ENCODE results near the gene CIB2.
A peak's percentile ranks its signal among the peaks of the same experiment; 100 is the strongest.
"Not testable (repeated sequence)": the region's sequence is repeated elsewhere in the genome, so short reads cannot be mapped to it uniquely, and the experiment has no call there.

Gene CIB2

DNA sequence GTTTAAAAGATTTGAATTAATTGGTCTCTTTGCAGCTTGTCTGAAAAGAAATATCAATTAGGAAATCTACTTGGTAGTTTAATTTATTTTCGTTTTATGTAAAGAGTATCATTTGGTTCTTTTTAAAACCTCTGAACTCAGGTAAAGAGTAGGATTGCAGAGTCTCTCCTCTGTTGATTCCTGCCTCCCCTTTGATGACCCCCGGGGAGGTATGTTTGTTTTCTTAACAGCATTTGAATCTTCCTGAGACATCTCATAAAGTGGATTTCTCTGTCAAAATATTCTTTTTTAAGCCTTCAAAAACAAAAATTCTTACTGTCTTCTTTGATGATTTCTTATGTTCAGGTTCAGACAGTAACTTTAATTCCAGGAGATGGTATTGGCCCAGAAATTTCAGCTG lies 26.0 kb upstream of the CIB2 start:
- Mint-ChIP-seq H3K36me3 (peaks cover 26% of the 10 kb centered on the region), H3K4me1 (peaks cover 11% of the 10 kb centered on the region), H3K27me3 (no peaks in the 10 kb centered on the region), H3K4me3 (no peak overlapping the region), H3K27ac (no peak overlapping the region), H3K9me3 (no peaks in the 10 kb centered on the region)
- ATAC-seq, result no peak

DNA sequence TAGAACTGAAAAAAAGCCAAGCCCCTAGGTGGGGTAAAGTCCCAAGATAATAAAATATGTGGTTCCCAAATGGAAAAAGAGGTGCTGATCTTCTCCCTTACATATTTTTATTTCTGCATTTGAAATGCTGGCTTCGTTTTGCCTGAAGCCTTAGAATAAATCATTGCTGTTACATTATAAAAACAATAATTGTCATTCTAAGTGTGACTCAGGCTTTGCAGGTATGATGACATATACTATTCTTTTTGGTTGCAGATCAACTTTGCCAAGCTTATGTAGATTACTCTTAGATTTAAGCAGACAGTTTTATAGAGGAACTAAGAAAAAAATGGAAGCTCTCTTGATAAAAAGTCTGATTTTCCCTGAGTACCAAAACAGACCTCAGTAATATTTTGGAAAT lies 25.4 kb upstream of the CIB2 start:
- H3K27me3 Mint-ChIP-seq, result no peaks in the 10 kb centered on the region
- ATAC-seq, result no peak
- peaks cover 20% of the 10 kb centered on the region for H3K36me3 Mint-ChIP-seq
- no peak overlapping the region for H3K4me3 Mint-ChIP-seq
- no peak overlapping the region for H3K27ac Mint-ChIP-seq
- no peaks in the 10 kb centered on the region for H3K9me3 Mint-ChIP-seq
- H3K4me1 Mint-ChIP-seq, result peaks cover 11% of the 10 kb centered on the region

- Mint-ChIP-seq H3K27ac (no peak overlapping the region), H3K27me3 (no peaks in the 10 kb centered on the region), H3K36me3 (peaks cover 20% of the 10 kb centered on the region), H3K4me3 (no peak overlapping the region), H3K4me1 (peaks cover 22% of the 10 kb centered on the region), H3K9me3 (no peaks in the 10 kb centered on the region)
- no peak for ATAC-seq
Measured at GRCh38 chr15:78155355-78155939, 24.2 kb upstream of the CIB2 start.

DNA sequence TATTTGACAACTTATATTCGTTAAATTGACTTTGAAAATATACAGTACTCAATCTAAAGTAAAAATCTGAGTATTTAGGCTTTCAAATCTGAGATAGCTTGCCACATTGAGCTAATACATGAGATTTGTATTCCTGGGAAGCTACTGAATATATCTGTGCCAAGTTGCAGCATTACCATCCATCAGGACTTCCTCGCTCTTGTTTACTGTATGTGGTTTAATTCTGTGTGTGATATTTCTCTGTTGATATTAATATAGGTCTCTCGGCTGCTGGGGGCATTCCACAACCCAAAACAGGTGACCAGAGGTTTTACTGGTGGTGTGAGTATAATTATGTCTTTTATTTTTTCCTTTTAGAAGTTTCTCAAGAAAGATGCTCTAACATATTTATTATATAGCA lies 23.7 kb upstream of the CIB2 start:
- H3K27ac Mint-ChIP-seq, result no peak overlapping the region
- peaks cover 20% of the 10 kb centered on the region for H3K36me3 Mint-ChIP-seq
- ATAC-seq, result no peak
- H3K4me1 Mint-ChIP-seq, result peaks cover 27% of the 10 kb centered on the region
- H3K27me3 Mint-ChIP-seq, result no peaks in the 10 kb centered on the region
- H3K4me3 Mint-ChIP-seq, result no peak overlapping the region
- no peaks in the 10 kb centered on the region for H3K9me3 Mint-ChIP-seq

DNA sequence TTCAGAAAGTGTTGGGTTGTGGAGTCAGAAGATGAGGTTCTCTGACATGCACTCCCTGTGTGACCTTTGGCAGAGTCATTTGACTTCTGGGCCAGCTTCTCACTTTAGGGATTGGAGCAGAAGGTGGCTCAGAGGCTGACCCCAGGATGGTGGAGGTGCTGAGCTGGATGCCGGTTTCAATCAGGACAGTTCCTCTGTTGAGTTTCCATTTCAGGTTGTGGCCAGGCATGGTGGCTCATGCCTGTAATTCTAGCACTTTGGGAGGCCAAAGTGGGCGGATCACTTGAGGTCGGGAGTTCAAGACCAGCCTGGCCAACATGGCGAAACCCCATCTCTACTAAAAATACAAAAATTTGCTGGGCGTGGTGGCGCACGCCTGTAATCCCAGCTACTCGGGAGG lies 19.8 kb upstream of the CIB2 start:
- H3K9me3 Mint-ChIP-seq, H3K36me3 Mint-ChIP-seq, ATAC-seq, H3K27me3 Mint-ChIP-seq: not testable (repeated sequence)
- H3K4me1 Mint-ChIP-seq, result peaks cover 38% of the 10 kb centered on the region
- H3K4me3 Mint-ChIP-seq, result peak overlapping the region; percentile 21
- peak overlapping the region; percentile 93 for H3K27ac Mint-ChIP-seq

- Mint-ChIP-seq H3K27ac (peak overlapping the region; percentile 93), H3K4me1 (peaks cover 38% of the 10 kb centered on the region), H3K4me3 (peak overlapping the region; percentile 90), H3K27me3 (no peaks in the 10 kb centered on the region), H3K36me3 (peaks cover 9% of the 10 kb centered on the region), H3K9me3 (no peaks in the 10 kb centered on the region)
- ATAC-seq, result no peak
Measured at GRCh38 chr15:78149805-78150751, 18.8 kb upstream of the CIB2 start.

DNA sequence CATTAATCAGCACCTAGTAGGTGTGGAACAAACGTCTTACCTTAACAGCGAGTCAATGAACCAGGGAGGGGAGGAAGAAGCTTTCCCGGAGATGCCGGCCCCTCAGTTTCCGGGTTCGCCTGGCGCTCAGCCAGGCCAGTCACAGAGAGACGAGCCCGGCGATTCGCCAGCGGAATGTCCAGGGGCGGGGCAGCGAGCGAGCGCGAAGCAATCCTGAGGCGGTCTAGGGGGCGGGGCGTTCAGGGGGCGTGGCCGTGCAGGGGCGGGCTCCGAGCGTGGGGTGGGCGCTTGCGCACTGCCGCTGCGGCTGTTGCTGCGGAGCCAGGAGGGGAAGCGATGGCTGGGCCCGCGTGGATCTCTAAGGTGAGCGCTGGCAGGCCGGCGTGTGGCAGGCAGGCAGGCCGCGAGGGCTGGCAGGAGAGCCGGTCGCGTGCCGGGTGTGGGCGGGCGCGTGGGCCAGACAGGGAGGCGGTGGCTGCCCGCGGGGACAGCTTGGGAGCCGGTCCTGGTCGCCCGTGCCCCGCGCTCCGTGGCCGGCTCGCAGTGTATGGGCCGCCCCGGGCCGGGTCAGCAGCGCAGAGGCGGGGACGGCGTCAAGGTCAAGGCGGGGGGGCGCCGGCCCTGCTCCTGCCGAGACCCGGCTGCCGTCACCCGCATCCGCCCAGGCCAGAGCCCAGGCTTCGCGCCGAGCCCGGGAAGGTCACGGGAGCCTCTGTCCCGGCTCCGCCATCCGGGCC lies 18.0 kb upstream of the CIB2 start, which contains the start of gene IDH3A:
IDH3A (plus strand) TSS at position 295 of the 737 bp plus-strand sequence; CDS start at position 337, 42 bp downstream.
- no peaks in the 10 kb centered on the region for H3K9me3 Mint-ChIP-seq
- peaks cover 38% of the 10 kb centered on the region for H3K4me1 Mint-ChIP-seq
- peak within 1 kb of the TSS; percentile 93 for H3K27ac Mint-ChIP-seq
- H3K4me3 Mint-ChIP-seq, result peak within 1 kb of the TSS; percentile 90
- peak; percentile 97 for ATAC-seq
- H3K36me3 Mint-ChIP-seq, result peaks cover 9% of the 10 kb centered on the region
- H3K27me3 Mint-ChIP-seq, result no peaks in the 10 kb centered on the region

- Mint-ChIP-seq H3K9me3 (no peaks in the 10 kb centered on the region), H3K36me3 (peaks cover 9% of the 10 kb centered on the region), H3K4me1 (peaks cover 38% of the 10 kb centered on the region), H3K4me3 (peak overlapping the region; percentile 90), H3K27me3 (no peaks in the 10 kb centered on the region), H3K27ac (peak overlapping the region; percentile 93)
- peak; percentile 5 for ATAC-seq
Measured at GRCh38 chr15:78148392-78149067, 17.3 kb upstream of the CIB2 start.

GRCh38 chr15:78147566-78147965 lies 16.3 kb upstream of the CIB2 start:
- Mint-ChIP-seq H3K4me1 (peaks cover 31% of the 10 kb centered on the region), H3K27me3 (no peaks in the 10 kb centered on the region), H3K27ac (no peak overlapping the region), H3K36me3 (peaks cover 4% of the 10 kb centered on the region), H3K9me3 (no peaks in the 10 kb centered on the region), H3K4me3 (peak overlapping the region; percentile 41)
- ATAC-seq, result no peak

DNA sequence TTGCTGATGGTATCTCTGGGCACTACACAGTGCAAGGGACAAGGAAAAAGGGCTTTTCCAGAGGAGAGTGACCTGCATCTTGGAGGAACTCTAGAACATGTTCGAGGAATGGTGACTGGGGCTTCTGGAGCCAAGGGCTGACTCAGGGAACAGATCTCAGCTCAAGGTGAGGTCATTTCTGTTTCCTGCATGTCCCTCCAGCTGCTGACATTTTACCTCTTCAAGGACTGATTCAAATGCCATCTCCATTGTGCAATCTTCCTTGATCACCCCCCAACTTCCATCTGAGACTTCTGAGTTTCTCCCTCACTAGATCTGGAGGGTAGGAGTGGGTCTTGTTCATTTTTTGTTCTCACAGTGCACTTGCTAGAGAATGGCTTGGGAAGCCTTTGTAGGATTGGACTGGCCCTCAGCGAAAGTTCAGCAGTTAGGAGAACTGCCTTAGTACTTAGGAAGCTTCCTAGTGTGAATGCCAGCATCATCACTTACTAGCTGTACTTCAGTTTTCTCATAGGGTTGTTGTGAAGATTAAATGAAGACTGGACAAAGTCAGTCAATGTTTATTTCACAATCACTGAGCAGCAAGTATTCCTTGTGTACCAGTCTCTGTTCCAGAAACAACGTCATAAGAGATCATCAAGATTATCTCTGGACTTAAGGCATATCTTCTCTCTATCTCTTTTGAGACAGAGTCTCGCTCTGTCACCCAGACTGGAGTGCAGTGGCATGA lies 15.3 kb upstream of the CIB2 start:
- ATAC-seq, result no peak
- peaks cover 28% of the 10 kb centered on the region for H3K4me1 Mint-ChIP-seq
- peaks cover 4% of the 10 kb centered on the region for H3K36me3 Mint-ChIP-seq
- H3K4me3 Mint-ChIP-seq, result no peak overlapping the region
- H3K9me3 Mint-ChIP-seq, result no peaks in the 10 kb centered on the region
- no peak overlapping the region for H3K27ac Mint-ChIP-seq
- H3K27me3 Mint-ChIP-seq, result no peaks in the 10 kb centered on the region

DNA sequence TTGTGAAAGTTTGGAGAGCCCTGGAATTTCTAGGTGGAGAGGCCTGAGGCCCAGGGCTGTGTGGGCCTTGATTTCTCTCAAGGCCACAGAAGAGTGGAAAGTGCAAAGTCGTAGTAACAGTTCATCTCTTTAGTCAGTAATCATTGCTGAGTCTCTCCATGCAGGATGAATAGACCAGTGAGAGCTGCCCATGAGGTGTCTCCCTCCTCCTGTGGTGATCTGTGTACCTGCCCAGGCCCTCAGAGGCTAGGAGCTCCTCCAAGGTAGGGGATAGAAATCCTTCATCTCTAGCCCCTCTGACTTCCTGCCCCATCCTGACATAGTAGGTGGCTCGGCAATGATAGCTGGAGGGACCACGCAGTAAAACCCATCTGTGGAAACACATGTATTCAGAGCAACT lies 11.1 kb upstream of the CIB2 start:
- H3K27me3 Mint-ChIP-seq, result no peaks in the 10 kb centered on the region
- peaks cover 3% of the 10 kb centered on the region for H3K4me1 Mint-ChIP-seq
- H3K27ac Mint-ChIP-seq, result no peak overlapping the region
- H3K36me3 Mint-ChIP-seq, result no peaks in the 10 kb centered on the region
- ATAC-seq, result no peak
- H3K4me3 Mint-ChIP-seq, result no peak overlapping the region
- no peaks in the 10 kb centered on the region for H3K9me3 Mint-ChIP-seq

- no peak overlapping the region for H3K4me3 Mint-ChIP-seq
- no peaks in the 10 kb centered on the region for H3K27me3 Mint-ChIP-seq
- no peaks in the 10 kb centered on the region for H3K9me3 Mint-ChIP-seq
- H3K4me1 Mint-ChIP-seq, result no peaks in the 10 kb centered on the region
- peak overlapping the region; percentile 21 for H3K27ac Mint-ChIP-seq
- H3K36me3 Mint-ChIP-seq, result no peaks in the 10 kb centered on the region
- ATAC-seq, result no peak
Measured at GRCh38 chr15:78140292-78140691, 9.0 kb upstream of the CIB2 start.

- Mint-ChIP-seq H3K36me3 (no peaks in the 10 kb centered on the region), H3K9me3 (no peaks in the 10 kb centered on the region), H3K27me3 (no peaks in the 10 kb centered on the region), H3K4me1 (no peaks in the 10 kb centered on the region), H3K4me3 (no peak overlapping the region), H3K27ac (no peak overlapping the region)
- ATAC-seq, result no peak
Measured at GRCh38 chr15:78139578-78139977, 8.3 kb upstream of the CIB2 start.

DNA sequence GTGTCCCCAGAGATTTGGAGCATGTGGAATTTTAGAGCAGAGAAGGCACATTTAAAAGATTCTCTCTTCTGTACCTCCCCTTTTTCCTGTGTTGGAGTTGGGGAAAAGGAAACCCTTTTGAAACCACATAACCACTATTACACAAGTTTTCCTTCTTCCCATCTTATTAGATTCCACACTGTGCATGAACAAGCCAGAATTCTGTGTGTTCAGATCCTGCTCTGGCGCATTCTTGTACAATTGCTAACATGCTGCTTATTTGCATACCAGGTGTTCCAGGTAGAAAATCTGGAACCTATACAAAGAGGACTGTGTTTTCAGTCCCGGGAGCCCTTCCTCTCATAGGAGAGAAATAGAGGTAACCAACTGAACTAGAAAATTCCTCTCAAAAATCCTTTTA lies 2.6 kb upstream of the CIB2 start:
- ATAC-seq, result no peak
- Mint-ChIP-seq H3K9me3 (no peaks in the 10 kb centered on the region), H3K4me3 (no peak overlapping the region), H3K27ac (no peak overlapping the region), H3K4me1 (peaks cover 12% of the 10 kb centered on the region), H3K27me3 (no peaks in the 10 kb centered on the region), H3K36me3 (no peaks in the 10 kb centered on the region)

All from stimulated activated memory B cell treated with anti-CD40 and anti-IgM and Interleukin-4, amounts not matched to agents 10 μg/mL and 1 μg/mL and 100 μg/mL, for 72 hours (primary cell).